ENCODE measurements around the gene IGFLR1.

DNA sequence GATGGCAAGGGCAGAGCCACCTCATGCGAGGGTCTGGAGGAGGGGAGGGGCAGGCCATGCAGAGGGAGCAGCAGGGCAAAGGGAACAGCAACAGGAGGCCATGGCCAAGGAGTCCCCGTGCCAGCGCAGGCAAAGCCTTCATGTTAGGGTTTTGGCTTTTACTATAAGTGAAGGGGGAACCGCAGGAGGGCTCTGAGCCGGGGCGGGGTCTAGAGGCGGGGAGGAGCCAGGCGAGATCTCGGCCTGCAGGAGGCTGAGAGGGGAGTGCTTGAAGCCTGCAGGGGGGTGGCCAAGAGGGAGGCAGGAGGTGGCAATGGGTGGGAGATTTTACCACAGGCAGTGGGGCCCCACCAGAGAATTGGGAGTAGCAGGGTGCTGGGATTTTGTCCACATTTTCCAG lies 39.4 kb upstream of the IGFLR1 start:
- TF ChIP-seq ZFP3 (CRISPR knock-in tag; IDR thresholded peaks at IDR 0.05) (no peak), OSR1 (CRISPR knock-in tag; IDR thresholded peaks at IDR 0.05) (no peak), BACH2 (CRISPR knock-in tag; IDR thresholded peaks at IDR 0.05; ENCODE audit: borderline replicate concordance) (no peak), ZFP30 (CRISPR knock-in tag; IDR thresholded peaks at IDR 0.05) (no peak), ARNTL (CRISPR knock-in tag; IDR thresholded peaks at IDR 0.05; ENCODE audit: borderline replicate concordance, low read depth) (no peak), RARB (CRISPR knock-in tag; IDR thresholded peaks at IDR 0.05) (no peak), CSDC2 (CRISPR knock-in tag; IDR thresholded peaks at IDR 0.05) (no peak), SNAI2 (CRISPR knock-in tag; IDR thresholded peaks at IDR 0.05) (no peak), PPARA (CRISPR knock-in tag; IDR thresholded peaks at IDR 0.05; ENCODE audit: borderline replicate concordance) (no peak), ZNF70 (CRISPR knock-in tag; IDR thresholded peaks at IDR 0.05) (no peak)
- TF ChIP-seq, protein P1, sequence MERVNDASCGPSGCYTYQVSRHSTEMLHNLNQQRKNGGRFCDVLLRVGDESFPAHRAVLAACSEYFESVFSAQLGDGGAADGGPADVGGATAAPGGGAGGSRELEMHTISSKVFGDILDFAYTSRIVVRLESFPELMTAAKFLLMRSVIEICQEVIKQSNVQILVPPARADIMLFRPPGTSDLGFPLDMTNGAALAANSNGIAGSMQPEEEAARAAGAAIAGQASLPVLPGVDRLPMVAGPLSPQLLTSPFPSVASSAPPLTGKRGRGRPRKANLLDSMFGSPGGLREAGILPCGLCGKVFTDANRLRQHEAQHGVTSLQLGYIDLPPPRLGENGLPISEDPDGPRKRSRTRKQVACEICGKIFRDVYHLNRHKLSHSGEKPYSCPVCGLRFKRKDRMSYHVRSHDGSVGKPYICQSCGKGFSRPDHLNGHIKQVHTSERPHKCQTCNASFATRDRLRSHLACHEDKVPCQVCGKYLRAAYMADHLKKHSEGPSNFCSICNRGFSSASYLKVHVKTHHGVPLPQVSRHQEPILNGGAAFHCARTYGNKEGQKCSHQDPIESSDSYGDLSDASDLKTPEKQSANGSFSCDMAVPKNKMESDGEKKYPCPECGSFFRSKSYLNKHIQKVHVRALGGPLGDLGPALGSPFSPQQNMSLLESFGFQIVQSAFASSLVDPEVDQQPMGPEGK (CRISPR knock-in tag; IDR thresholded peaks at IDR 0.05; ENCODE audit: borderline replicate concordance) = no peak
- TF ChIP-seq, protein P2, sequence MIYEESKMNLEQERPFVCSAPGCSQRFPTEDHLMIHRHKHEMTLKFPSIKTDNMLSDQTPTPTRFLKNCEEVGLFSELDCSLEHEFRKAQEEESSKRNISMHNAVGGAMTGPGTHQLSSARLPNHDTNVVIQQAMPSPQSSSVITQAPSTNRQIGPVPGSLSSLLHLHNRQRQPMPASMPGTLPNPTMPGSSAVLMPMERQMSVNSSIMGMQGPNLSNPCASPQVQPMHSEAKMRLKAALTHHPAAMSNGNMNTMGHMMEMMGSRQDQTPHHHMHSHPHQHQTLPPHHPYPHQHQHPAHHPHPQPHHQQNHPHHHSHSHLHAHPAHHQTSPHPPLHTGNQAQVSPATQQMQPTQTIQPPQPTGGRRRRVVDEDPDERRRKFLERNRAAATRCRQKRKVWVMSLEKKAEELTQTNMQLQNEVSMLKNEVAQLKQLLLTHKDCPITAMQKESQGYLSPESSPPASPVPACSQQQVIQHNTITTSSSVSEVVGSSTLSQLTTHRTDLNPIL (CRISPR knock-in tag; IDR thresholded peaks at IDR 0.05; ENCODE audit: low read depth) = no peak

Data from SK-N-SH treated with all-trans-retinoic acid at 6 μM for 48 hours (cell line).